HEK293 (cell line): ENCODE results near the gene TBP.
A peak's percentile ranks its signal among the peaks of the same experiment; 100 is the strongest.

Experiments used
- FEZF1 ChIP-seq: fragments of 450-650 bp; formaldehyde crosslinking; IDR thresholded peaks from 2 replicates; pipeline ENCODE4 v1.5.1; 2016; ENCODE audit warnings: missing biosample characterization, missing genetic modification characterization
- HOXC10 ChIP-seq: sonication (generic); formaldehyde crosslinking; IDR thresholded peaks from 2 replicates; pipeline ENCODE4 v1.8.1; 2023; ENCODE audit warnings: mild to moderate bottlenecking, missing genetic modification reagents
- KLF10 ChIP-seq: fragments of 450-650 bp; IDR thresholded peaks from 2 replicates; pipeline ENCODE4 v1.5.1; 2018; ENCODE audit warnings: missing biosample characterization, mild to moderate bottlenecking, missing genetic modification characterization
- KLF17 ChIP-seq: fragments of 450-650 bp; formaldehyde crosslinking; IDR thresholded peaks from 2 replicates; pipeline ENCODE4 v1.5.1; 2016; ENCODE audit warnings: missing biosample characterization, missing genetic modification characterization
- MYNN ChIP-seq: fragments of 450-650 bp; formaldehyde crosslinking; IDR thresholded peaks from 2 replicates; pipeline ENCODE4 v1.5.1; 2016; ENCODE audit warnings: missing biosample characterization, missing genetic modification characterization, borderline replicate concordance
- OSR2 ChIP-seq: fragments of 450-650 bp; formaldehyde crosslinking; IDR thresholded peaks from 2 replicates; pipeline ENCODE4 v1.5.1; 2016; ENCODE audit warnings: missing biosample characterization, missing genetic modification characterization
- PBX3 ChIP-seq: sonication (generic); formaldehyde crosslinking; IDR thresholded peaks from 2 replicates; pipeline ENCODE4 v1.8.1; 2022; ENCODE audit warnings: mild to moderate bottlenecking, moderate library complexity, missing genetic modification reagents
- RBAK ChIP-seq: fragments of 450-650 bp; formaldehyde crosslinking; IDR thresholded peaks from 2 replicates; pipeline ENCODE4 v1.5.1; 2016; ENCODE audit warnings: missing biosample characterization, missing genetic modification characterization
- REPIN1 ChIP-seq: fragments of 450-650 bp; formaldehyde crosslinking; IDR thresholded peaks from 2 replicates; pipeline ENCODE4 v1.5.1; 2017; ENCODE audit warnings: missing biosample characterization, missing genetic modification characterization, low read depth
- ZBTB11 ChIP-seq: fragments of 450-650 bp; formaldehyde crosslinking; conservative IDR thresholded peaks from 2 replicates; pipeline ENCODE4 v1.5.1; 2016; ENCODE audit warnings: low read depth, missing biosample characterization, missing genetic modification characterization
- ZBTB26 ChIP-seq: fragments of 450-650 bp; formaldehyde crosslinking; optimal IDR thresholded peaks from 2 replicates; pipeline ENCODE3; 2016; ENCODE audit warnings: missing biosample characterization, mild to moderate bottlenecking, missing genetic modification characterization
- ZBTB6 ChIP-seq: fragments of 450-650 bp; formaldehyde crosslinking; IDR thresholded peaks from 2 replicates; pipeline ENCODE4 v1.5.1; 2017; ENCODE audit warnings: missing biosample characterization, missing genetic modification characterization
- ZFP69B ChIP-seq: fragments of 450-650 bp; formaldehyde crosslinking; IDR thresholded peaks from 2 replicates; pipeline ENCODE4 v1.5.1; 2016; ENCODE audit warnings: missing biosample characterization, missing genetic modification characterization
- ZNF121 ChIP-seq: fragments of 450-650 bp; formaldehyde crosslinking; IDR thresholded peaks from 2 replicates; pipeline ENCODE4 v1.5.1; 2016; ENCODE audit warnings: missing biosample characterization, missing genetic modification characterization
- ZNF24 ChIP-seq: fragments of 450-650 bp; formaldehyde crosslinking; IDR thresholded peaks from 2 replicates; pipeline ENCODE4 v1.5.1; 2016; ENCODE audit warnings: missing biosample characterization, missing genetic modification characterization
- ZNF274 ChIP-seq, 2 experiments: fragments of 200-500 bp in 1 of 2; fragments of 450-650 bp in 1 of 2; sonication (Bioruptor generic) in 1 of 2; formaldehyde crosslinking in 1 of 2; IDR thresholded peaks; 2 replicates each; pipeline versions ENCODE4 v1.5.1 to v1.6.1; 2014 to 2016; ENCODE audit warnings: borderline replicate concordance in 1 of 2, inconsistent platforms in 1 of 2, low read length in 1 of 2, missing biosample characterization in 1 of 2, missing genetic modification characterization in 1 of 2
- ZNF335 ChIP-seq: fragments of 450-650 bp; formaldehyde crosslinking; conservative IDR thresholded peaks from 2 replicates; pipeline ENCODE4 v1.5.1; 2016; ENCODE audit warnings: missing biosample characterization, missing genetic modification characterization
- ZNF37A ChIP-seq: fragments of 450-650 bp; IDR thresholded peaks from 2 replicates; pipeline ENCODE4 v1.5.1; 2018; ENCODE audit warnings: missing biosample characterization, missing genetic modification characterization
- ZNF394 ChIP-seq: fragments of 450-650 bp; formaldehyde crosslinking; IDR thresholded peaks from 2 replicates; pipeline ENCODE4 v1.5.1; 2016; ENCODE audit warnings: missing biosample characterization, missing genetic modification characterization, mild to moderate bottlenecking, moderate library complexity, borderline replicate concordance
- ZNF48 ChIP-seq: fragments of 450-650 bp; formaldehyde crosslinking; IDR thresholded peaks from 2 replicates; pipeline ENCODE4 v1.5.1; 2016; ENCODE audit warnings: missing biosample characterization, missing genetic modification characterization
- ZNF488 ChIP-seq: fragments of 450-650 bp; formaldehyde crosslinking; IDR thresholded peaks from 2 replicates; pipeline ENCODE4 v1.5.1; 2016; ENCODE audit warnings: missing biosample characterization, missing genetic modification characterization
- ZNF514 ChIP-seq: fragments of 450-650 bp; formaldehyde crosslinking; IDR thresholded peaks from 2 replicates; pipeline ENCODE4 v1.5.1; 2016; ENCODE audit warnings: missing biosample characterization, missing genetic modification characterization
- ZNF529 ChIP-seq: fragments of 450-650 bp; formaldehyde crosslinking; IDR thresholded peaks from 2 replicates; pipeline ENCODE4 v1.5.1; 2017; ENCODE audit warnings: missing genetic modification characterization, missing biosample characterization; ENCODE audit not compliant: insufficient replicate concordance
- ZNF549 ChIP-seq: fragments of 450-650 bp; IDR thresholded peaks from 2 replicates; pipeline ENCODE4 v1.5.1; 2018; ENCODE audit warnings: missing biosample characterization, missing genetic modification characterization, mild to moderate bottlenecking, inconsistent platforms, moderate library complexity
- ZNF561 ChIP-seq: fragments of 450-650 bp; IDR thresholded peaks from 2 replicates; pipeline ENCODE4 v1.5.1; 2018; ENCODE audit warnings: missing biosample characterization, missing genetic modification characterization, borderline replicate concordance
- ZNF658 ChIP-seq: fragments of 450-650 bp; formaldehyde crosslinking; IDR thresholded peaks from 2 replicates; pipeline ENCODE4; 2016; ENCODE audit warnings: missing biosample characterization, missing genetic modification characterization
- ZNF707 ChIP-seq: fragments of 450-650 bp; formaldehyde crosslinking; IDR thresholded peaks from 2 replicates; pipeline ENCODE4 v1.5.1; 2016; ENCODE audit warnings: missing biosample characterization, missing genetic modification characterization
- ZNF768 ChIP-seq: fragments of 450-650 bp; formaldehyde crosslinking; IDR thresholded peaks from 2 replicates; pipeline ENCODE4 v1.5.1; 2018; ENCODE audit warnings: missing biosample characterization, mild to moderate bottlenecking, missing genetic modification characterization
- ZNF776 ChIP-seq: fragments of 450-650 bp; formaldehyde crosslinking; IDR thresholded peaks from 2 replicates; pipeline ENCODE4 v1.5.0; 2017; ENCODE audit warnings: missing biosample characterization, missing genetic modification characterization, borderline replicate concordance
- ZSCAN16 ChIP-seq: fragments of 450-650 bp; formaldehyde crosslinking; IDR thresholded peaks from 2 replicates; pipeline ENCODE4 v1.5.1; 2016; ENCODE audit warnings: missing biosample characterization, missing genetic modification characterization

Gene TBP

GRCh38 chr6:170552765-170553533, 1.2 kb upstream of the TBP start, which contains the start of gene PSMB1 (continued):
- TF ChIP-seq ZNF394 (tag by site-specific recombination): peak; percentile 50; the same call in 1 of the 2 replicates
- TF ChIP-seq ZNF707: no peak
- no peak for TF ChIP-seq OSR2 (tag by site-specific recombination)
- TF ChIP-seq FEZF1 (tag by site-specific recombination): peak; percentile 10; the same call in 1 of the 2 replicates
- TF ChIP-seq ZNF24 (tag by site-specific recombination): no peak
- TF ChIP-seq PBX3 (CRISPR knock-in tag): peak; percentile 73; the same call in 1 of the 2 replicates
- no peak for TF ChIP-seq ZNF48 (tag by site-specific recombination)
- peak; percentile 48; the same call in 1 of the 2 replicates for TF ChIP-seq KLF17 (tag by site-specific recombination)
- TF ChIP-seq ZNF549 (tag by site-specific recombination): no peak
- peak; percentile 92 for TF ChIP-seq ZBTB11 (tag by site-specific recombination)
- no peak for TF ChIP-seq HOXC10 (CRISPR knock-in tag)
- 0 out of 2 replicates have a peak, but pooled peaks have one; percentile 91 for TF ChIP-seq ZNF335 (tag by site-specific recombination)
- TF ChIP-seq RBAK (tag by site-specific recombination): no peak
- no peak for TF ChIP-seq ZNF776
- no peak for TF ChIP-seq ZNF514 (tag by site-specific recombination)
- no peak for TF ChIP-seq ZNF488 (tag by site-specific recombination)
- no peak for TF ChIP-seq ZNF768 (tag by site-specific recombination)
- TF ChIP-seq ZNF121 (tag by site-specific recombination): no peak
- no peak for TF ChIP-seq ZNF658 (tag by site-specific recombination)
- TF ChIP-seq ZNF274 (IDR thresholded peaks at IDR 0.05; ENCODE audit: low read length): no peak
- no peak for TF ChIP-seq ZNF274 (tag by site-specific recombination; IDR thresholded peaks at IDR 0.05; ENCODE audit: borderline replicate concordance)
- no peak for TF ChIP-seq REPIN1
- no peak for TF ChIP-seq ZBTB26 (tag by site-specific recombination)
- no peak for TF ChIP-seq MYNN (tag by site-specific recombination)
- no peak for TF ChIP-seq ZBTB6
- 0 out of 2 replicates have a peak, but pooled peaks have one; percentile 34 for TF ChIP-seq ZFP69B (tag by site-specific recombination)
- TF ChIP-seq ZNF561 (tag by site-specific recombination): peak; percentile 79; the same call in 1 of the 2 replicates
- TF ChIP-seq ZNF37A (tag by site-specific recombination): no peak
- TF ChIP-seq KLF10 (tag by site-specific recombination): no peak
- no peak for TF ChIP-seq ZSCAN16
- TF ChIP-seq ZNF529 (tag by site-specific recombination): no peak
- TF ChIP-seq, all 188 proteins: peak for 37
